ENCODE measurements around the gene PRDM2.
"Not testable (repeated sequence)": the region's sequence is repeated elsewhere in the genome, so short reads cannot be mapped to it uniquely, and the experiment has no call there.

The PRDM2 gene

DNA sequence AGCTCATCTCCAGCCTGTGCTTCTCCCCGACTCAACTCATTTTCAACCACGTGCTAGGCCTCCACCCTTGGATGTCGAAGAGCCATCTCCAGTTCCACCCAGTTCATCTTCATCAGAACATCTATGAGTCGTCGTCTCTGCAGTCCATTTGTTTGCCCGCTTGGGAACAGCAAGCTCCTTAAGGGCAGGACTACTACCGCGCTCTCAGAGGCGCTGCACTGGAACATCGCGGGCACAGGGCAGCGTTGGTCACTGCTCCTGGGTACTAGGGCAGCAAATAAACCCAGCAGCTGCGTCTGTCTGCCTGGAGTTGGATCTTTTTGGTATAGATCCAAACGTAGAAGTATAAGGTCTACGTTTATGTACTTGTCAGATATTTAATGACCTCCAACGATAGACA is 478 bp upstream of the PRDM2 start:
- DNase-seq (ENCODE audit: low spot score), result no peak

DNA sequence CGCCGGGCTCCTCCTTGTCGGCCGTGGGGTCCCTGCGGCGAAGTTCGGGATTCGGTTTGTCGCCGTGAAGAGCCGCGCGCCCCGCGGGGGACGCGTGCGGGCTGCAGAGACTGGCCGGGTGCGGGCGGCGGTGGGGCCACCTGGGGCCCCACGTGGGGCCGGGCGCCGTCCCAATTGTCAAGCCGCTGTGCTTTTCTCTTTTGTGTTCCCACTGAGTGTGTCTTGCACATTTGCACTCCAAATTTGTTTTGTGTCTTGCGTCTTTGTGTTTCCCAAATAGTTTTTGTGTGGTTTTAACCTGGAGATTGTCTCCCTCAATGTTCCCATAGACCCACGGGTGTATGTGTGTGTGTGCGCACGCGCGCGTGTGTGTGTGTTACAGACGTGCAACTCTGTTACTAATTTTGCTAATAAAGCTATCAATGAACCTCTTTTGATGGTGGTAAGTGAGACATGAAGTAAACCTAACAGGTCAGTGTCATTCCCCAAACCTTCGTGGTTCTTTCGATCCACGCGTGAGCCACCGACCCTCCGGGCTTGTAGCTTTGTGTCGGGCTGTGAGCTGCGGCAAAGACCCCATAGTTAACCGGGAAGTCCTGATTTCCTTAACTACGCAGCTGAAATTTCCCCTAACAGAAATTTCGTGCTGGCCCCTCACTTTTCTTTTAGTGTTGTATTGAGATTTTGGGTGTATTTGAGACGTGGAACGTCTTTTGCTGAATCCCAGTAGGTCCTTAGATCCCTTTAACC is 708 bp downstream of the PRDM2 start:
- DNase-seq (ENCODE audit: low spot score), result peak; percentile 35

DNA sequence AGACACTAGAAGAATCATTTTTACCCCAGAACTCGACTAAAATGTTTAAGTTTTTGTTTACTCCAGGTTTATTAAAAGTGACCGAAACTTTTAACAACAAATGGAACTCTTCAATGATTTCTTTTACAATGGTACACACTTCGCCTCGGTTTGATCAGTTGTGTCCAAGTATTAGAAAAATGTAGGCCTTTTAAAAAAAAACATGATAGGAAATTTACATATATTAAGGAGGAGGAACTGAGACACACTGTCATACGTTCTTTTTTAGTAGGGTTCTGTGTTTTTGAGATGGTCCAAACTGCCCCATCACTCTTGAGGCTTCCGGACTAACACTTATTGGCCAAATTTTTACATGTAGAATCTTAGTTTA is 1.3 kb downstream of the PRDM2 start:
- no peak for DNase-seq (ENCODE audit: low spot score)

GRCh38 chr1:13702425-13703127 is 2.6 kb downstream of the PRDM2 start:
- DNase-seq (ENCODE audit: low spot score), result peak; percentile 77

DNA sequence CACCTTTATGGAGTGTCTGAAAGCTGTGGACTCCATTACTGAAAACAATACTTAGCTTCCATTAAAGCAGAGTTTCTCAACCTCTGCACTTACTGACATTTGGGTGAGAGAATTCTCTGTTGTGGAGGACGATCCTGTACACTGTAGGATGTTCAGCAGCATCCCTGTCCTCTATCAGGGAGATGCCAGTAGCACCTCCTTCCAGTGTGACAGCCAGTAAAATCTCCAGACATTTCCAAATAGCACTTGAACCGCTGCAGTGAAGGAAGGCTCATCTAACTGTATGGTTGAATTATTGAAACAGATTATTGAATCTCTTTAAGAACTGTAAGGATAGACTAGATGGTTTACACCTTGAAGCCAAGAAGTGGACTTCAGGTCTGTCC is 3.1 kb downstream of the PRDM2 start:
- no peak for DNase-seq (ENCODE audit: low spot score)

- DNase-seq (ENCODE audit: low spot score), result no peak
Observed at GRCh38 chr1:13703558-13704490, 3.8 kb downstream of the PRDM2 start.

DNA sequence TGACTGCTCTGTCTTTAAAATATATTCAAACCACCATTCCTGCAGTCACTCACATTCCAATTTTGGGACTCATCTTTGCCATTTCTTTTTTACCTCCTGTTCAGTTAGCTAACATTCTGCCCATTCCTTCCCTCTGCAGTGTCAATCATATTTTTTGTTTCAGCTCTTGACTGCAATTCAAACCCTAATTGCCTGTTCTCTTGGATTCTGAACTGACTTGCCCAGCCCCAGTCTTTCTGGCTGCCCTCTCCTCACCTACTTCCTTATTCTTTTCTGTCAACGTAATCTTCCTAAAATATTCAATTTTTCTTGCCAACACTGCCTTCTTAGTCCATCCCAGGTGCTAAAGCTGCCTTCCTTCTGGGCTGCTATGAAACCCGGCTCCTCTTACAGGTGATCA is 6.1 kb downstream of the PRDM2 start:
- DNase-seq (ENCODE audit: low spot score), result no peak

- DNase-seq (ENCODE audit: low spot score), result no peak
Observed at GRCh38 chr1:13707164-13707563, 7.2 kb downstream of the PRDM2 start.

DNA sequence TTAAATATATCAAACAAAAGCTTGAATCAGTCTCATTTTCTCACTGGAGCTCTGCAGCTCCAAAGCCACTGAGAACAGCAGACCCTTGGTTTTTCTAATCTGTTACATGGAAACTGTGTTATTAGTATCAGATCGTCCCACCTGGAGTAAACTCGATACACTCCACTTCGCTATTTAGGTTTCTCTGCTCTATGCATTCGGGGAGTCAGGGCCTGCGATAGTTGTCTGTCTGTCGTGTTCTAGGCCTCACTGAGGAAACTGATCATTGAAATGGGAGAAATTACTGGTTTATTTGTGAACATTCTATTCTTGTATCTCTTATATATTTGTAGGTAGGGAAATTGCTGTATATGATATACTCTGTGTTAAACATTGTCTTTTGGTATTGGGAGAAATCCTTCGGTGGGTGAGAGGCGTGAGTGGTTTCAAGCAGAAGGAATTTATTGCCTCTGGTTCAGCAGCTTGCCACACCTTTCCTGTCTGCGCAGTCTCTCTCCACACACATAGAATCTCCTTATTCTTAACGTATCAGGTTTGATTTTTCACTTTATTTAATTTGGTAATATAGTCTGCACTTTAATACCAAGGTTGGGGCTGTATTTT is 8.5 kb downstream of the PRDM2 start:
- no peak for DNase-seq (ENCODE audit: low spot score)

- DNase-seq (ENCODE audit: low spot score), result no peak
Observed at GRCh38 chr1:13710086-13710485, 10.1 kb downstream of the PRDM2 start.

GRCh38 chr1:13714851-13715250 is 14.9 kb downstream of the PRDM2 start:
- DNase-seq (ENCODE audit: low spot score), result no peak

- not testable (repeated sequence) for DNase-seq (ENCODE audit: low spot score)
Observed at GRCh38 chr1:13715616-13716287, 15.8 kb downstream of the PRDM2 start.

DNA sequence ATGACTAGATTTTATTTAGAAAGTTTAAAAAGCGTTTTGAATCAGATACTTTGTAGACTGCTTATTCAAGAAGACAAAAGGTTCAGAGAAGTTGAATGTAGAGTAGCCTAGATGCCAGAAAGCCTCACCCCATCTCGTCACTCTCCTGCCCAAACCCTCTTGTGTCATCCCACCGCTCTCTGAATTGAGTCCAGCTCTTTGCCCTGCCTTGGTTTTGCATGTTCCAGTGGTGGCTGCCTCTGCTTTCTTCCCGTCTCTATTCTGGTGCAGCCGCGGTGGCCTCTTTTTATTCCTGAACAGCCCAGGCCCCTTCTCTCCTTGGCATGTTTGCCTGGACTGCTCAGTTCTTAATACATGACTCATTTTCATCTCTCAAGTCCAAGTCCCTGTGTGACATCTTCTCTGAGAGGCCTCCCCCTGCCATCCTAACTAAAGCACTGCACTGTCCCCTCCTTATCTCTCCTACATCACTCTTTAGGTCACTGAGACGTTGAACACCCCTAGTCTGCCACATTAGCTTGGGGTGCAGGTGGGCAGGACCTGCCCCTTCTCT is 22.9 kb downstream of the PRDM2 start:
- DNase-seq (ENCODE audit: low spot score), result no peak

- DNase-seq (ENCODE audit: low spot score), result no peak
Observed at GRCh38 chr1:13723810-13724209, 23.8 kb downstream of the PRDM2 start.

GRCh38 chr1:13725714-13726175 is 25.8 kb downstream of the PRDM2 start:
- DNase-seq (ENCODE audit: low spot score), result peak; percentile 44

GRCh38 chr1:13728091-13728715 is 28.2 kb downstream of the PRDM2 start:
- no peak for DNase-seq (ENCODE audit: low spot score)

DNA sequence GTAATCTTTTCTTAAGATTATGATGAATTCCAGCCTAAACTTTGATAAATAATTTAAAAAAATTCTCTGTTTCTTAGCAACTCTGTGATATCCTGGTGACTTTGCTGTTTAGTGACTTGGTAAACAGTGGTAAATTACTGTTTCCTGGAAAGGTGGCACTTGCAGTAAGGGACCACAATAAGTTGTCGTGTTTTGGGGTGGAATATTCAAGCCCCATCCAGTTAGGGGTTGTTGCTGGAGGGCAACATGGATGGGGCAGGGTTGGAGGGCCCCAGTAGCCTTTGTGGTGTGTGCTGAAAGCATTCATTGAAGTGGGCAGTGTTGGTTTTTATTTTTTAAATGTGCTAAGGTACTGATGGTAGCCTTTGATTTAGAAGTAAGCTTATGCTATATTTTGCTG is 30.3 kb downstream of the PRDM2 start:
- DNase-seq (ENCODE audit: low spot score), result no peak

- DNase-seq (ENCODE audit: low spot score), result peak; percentile 90
Observed at GRCh38 chr1:13730751-13731482, 30.9 kb downstream of the PRDM2 start.

DNA sequence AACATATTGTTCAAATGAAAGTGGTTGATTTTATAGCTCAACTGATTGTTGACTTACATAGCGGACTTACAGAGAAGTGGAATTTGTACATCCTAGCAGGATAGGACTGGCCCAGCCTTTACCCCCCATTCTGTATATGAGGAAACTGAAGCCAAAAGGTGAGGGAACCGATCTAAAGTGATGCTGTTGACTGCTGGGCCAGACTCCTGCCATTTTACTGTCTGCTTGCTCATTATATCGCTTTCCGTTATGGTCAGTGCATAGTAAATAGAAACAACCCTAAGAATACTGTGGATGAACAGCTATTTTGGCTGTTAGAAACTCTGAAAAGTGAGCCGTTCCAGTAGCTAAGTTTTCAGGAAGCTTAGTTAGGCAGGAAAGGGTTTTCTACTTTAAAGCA is 31.9 kb downstream of the PRDM2 start:
- no peak for DNase-seq (ENCODE audit: low spot score)

Data from activated CD4-positive, alpha-beta T cell treated with anti-CD3 and anti-CD28 coated beads, Interleukin-2, Interleukin-4, amounts not matched to agents 100 ng/mL and 50 ng/mL, durations not matched to agents 16 hours and 8 hours (primary cell).